ENCODE measurements around the gene INPP4B. TPM values are rescaled to one million over a fixed set of nuclear protein-coding genes. Genes with fewer than 3 reads are reported as not detected.

The INPP4B gene
- total RNA-seq, 1 experiment from 2014 or later = 3.4 TPM

DNA sequence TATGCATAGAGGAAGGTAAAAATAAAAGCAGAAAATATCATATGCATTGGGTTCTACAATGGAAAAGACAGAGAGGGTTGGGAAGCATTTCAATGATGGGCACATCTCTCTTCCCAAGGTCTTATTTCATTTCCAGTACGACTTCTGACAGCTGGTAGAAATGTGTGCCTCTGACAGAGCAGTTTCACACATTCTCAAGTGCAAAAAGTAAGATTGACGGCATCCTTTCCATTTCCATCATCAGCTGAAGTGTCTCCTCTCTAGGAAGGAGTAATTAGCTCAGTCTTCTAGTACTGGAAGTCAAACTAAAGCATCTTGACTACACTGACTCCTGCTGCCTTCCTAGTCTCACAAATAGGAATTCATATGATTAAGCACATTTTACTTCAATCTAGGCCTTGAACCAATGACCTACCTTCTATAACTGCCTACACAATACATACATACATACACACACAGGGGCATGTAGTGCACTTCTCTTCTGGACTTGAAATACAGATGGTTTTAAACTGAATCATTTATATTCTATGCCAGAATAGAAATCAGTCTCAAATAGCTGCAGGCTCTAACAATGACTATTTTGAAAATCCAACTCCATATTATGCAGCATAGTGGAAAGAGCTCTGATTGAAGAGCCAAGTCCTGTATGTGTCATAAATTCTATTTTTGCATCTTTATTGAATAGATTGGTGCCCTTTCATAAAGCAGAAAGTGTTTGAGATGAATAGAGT, 473.4 kb downstream of the INPP4B start:
- Histone ChIP-seq H3K36me3 (no peaks in the 10 kb centered on the region), H3K27ac (no peak overlapping the region), H3K9me3 (replicated peaks) (no peaks in the 10 kb centered on the region), H3K4me1 (replicated peaks) (no peaks in the 10 kb centered on the region), H3K27me3 (replicated peaks) (no peaks in the 10 kb centered on the region), H3K4me3 (no peak overlapping the region)
- DNase-seq (ENCODE audit: low read depth in 1 of 2, low spot score in 2 of 2) = no peak

- Histone ChIP-seq H3K4me1 (replicated peaks) (no peaks in the 10 kb centered on the region), H3K27ac (no peak overlapping the region), H3K36me3 (no peaks in the 10 kb centered on the region), H3K27me3 (replicated peaks) (no peaks in the 10 kb centered on the region), H3K9me3 (replicated peaks) (no peaks in the 10 kb centered on the region), H3K4me3 (no peak overlapping the region)
- DNase-seq (ENCODE audit: low read depth in 1 of 2, low spot score in 2 of 2) = no peak
Measured at GRCh38 chr4:142369141-142369540, 477.0 kb downstream of the INPP4B start.

GRCh38 chr4:142367418-142368180, 478.5 kb downstream of the INPP4B start:
- Histone ChIP-seq H3K27ac (no peak overlapping the region), H3K36me3 (no peaks in the 10 kb centered on the region), H3K4me3 (no peak overlapping the region), H3K27me3 (replicated peaks) (no peaks in the 10 kb centered on the region), H3K9me3 (replicated peaks) (no peaks in the 10 kb centered on the region), H3K4me1 (replicated peaks) (no peaks in the 10 kb centered on the region)
- DNase-seq (ENCODE audit: low read depth in 1 of 2, low spot score in 2 of 2) = no peak

GRCh38 chr4:142366769-142367181, 479.3 kb downstream of the INPP4B start:
- Histone ChIP-seq H3K27ac (no peak overlapping the region), H3K4me3 (no peak overlapping the region), H3K27me3 (replicated peaks) (no peaks in the 10 kb centered on the region), H3K4me1 (replicated peaks) (no peaks in the 10 kb centered on the region), H3K9me3 (replicated peaks) (no peaks in the 10 kb centered on the region), H3K36me3 (no peaks in the 10 kb centered on the region)
- no peak for DNase-seq (ENCODE audit: low read depth in 1 of 2, low spot score in 2 of 2)

- H3K4me3 ChIP-seq = no peak overlapping the region
- DNase-seq (ENCODE audit: low read depth in 1 of 2, low spot score in 2 of 2) = no peak
- H3K9me3 ChIP-seq (replicated peaks) = no peaks in the 10 kb centered on the region
- H3K27me3 ChIP-seq (replicated peaks) = no peaks in the 10 kb centered on the region
- H3K4me1 ChIP-seq (replicated peaks) = no peaks in the 10 kb centered on the region
- no peak overlapping the region for H3K27ac ChIP-seq
- H3K36me3 ChIP-seq = no peaks in the 10 kb centered on the region
Measured at GRCh38 chr4:142365391-142365790, 480.7 kb downstream of the INPP4B start.

GRCh38 chr4:142363686-142364085, 482.4 kb downstream of the INPP4B start:
- Histone ChIP-seq H3K4me3 (no peak overlapping the region), H3K27ac (no peak overlapping the region), H3K4me1 (replicated peaks) (no peaks in the 10 kb centered on the region), H3K9me3 (replicated peaks) (no peaks in the 10 kb centered on the region), H3K36me3 (no peaks in the 10 kb centered on the region), H3K27me3 (replicated peaks) (no peaks in the 10 kb centered on the region)
- no peak for DNase-seq (ENCODE audit: low read depth in 1 of 2, low spot score in 2 of 2)

GRCh38 chr4:142361981-142362380, 484.1 kb downstream of the INPP4B start:
- no peak overlapping the region for H3K27ac ChIP-seq
- no peak for DNase-seq (ENCODE audit: low read depth in 1 of 2, low spot score in 2 of 2)
- H3K9me3 ChIP-seq (replicated peaks) = no peaks in the 10 kb centered on the region

GRCh38 chr4:142360657-142361056, 485.4 kb downstream of the INPP4B start:
- no peak overlapping the region for H3K4me3 ChIP-seq
- no peak for DNase-seq (ENCODE audit: low read depth in 1 of 2, low spot score in 2 of 2)
- H3K27ac ChIP-seq = no peak overlapping the region
- H3K9me3 ChIP-seq (replicated peaks) = no peaks in the 10 kb centered on the region
- H3K27me3 ChIP-seq (replicated peaks) = no peaks in the 10 kb centered on the region
- no peaks in the 10 kb centered on the region for H3K36me3 ChIP-seq
- H3K4me1 ChIP-seq (replicated peaks) = no peaks in the 10 kb centered on the region

More at GRCh38 chr4:142361981-142362380, 484.1 kb downstream of the INPP4B start:
- Histone ChIP-seq H3K36me3 (no peaks in the 10 kb centered on the region), H3K27me3 (replicated peaks) (no peaks in the 10 kb centered on the region), H3K4me3 (no peak overlapping the region), H3K4me1 (replicated peaks) (no peaks in the 10 kb centered on the region)

DNA sequence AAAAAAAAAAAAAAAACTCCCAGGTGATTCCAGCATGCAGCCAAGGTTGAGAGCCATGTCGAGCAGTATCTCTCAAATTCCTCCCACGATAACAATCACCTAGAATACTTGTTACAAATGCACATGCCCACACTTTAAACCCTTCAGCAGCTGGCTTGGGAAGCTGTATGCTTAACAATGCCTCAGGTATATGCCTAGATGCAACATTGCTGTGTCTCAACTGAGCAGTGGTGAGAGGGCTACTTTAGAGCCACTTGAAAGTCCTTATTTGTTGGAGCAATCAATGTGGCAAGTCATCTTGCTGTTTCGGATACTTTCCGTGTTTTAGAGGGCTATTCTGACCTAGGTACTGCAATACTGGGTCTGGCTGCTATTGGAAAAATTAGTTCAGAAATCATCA, 487.4 kb downstream of the INPP4B start:
- Histone ChIP-seq H3K27me3 (replicated peaks) (no peaks in the 10 kb centered on the region), H3K36me3 (no peaks in the 10 kb centered on the region), H3K4me3 (no peak overlapping the region), H3K4me1 (replicated peaks) (no peaks in the 10 kb centered on the region), H3K9me3 (replicated peaks) (no peaks in the 10 kb centered on the region), H3K27ac (no peak overlapping the region)
- DNase-seq (ENCODE audit: low read depth in 1 of 2, low spot score in 2 of 2) = no peak

- no peak for DNase-seq (ENCODE audit: low read depth in 1 of 2, low spot score in 2 of 2)
- no peak overlapping the region for H3K4me3 ChIP-seq
- no peaks in the 10 kb centered on the region for H3K27me3 ChIP-seq (replicated peaks)
- H3K27ac ChIP-seq = no peak overlapping the region
- H3K4me1 ChIP-seq (replicated peaks) = no peaks in the 10 kb centered on the region
- no peaks in the 10 kb centered on the region for H3K36me3 ChIP-seq
- no peaks in the 10 kb centered on the region for H3K9me3 ChIP-seq (replicated peaks)
Measured at GRCh38 chr4:142356801-142357200, 489.3 kb downstream of the INPP4B start.

GRCh38 chr4:142356118-142356759, 489.9 kb downstream of the INPP4B start:
- no peaks in the 10 kb centered on the region for H3K4me1 ChIP-seq (replicated peaks)
- H3K4me3 ChIP-seq = no peak overlapping the region
- DNase-seq (ENCODE audit: low read depth in 1 of 2, low spot score in 2 of 2) = no peak
- H3K36me3 ChIP-seq = no peaks in the 10 kb centered on the region
- H3K27ac ChIP-seq = no peak overlapping the region
- H3K9me3 ChIP-seq (replicated peaks) = no peaks in the 10 kb centered on the region
- no peaks in the 10 kb centered on the region for H3K27me3 ChIP-seq (replicated peaks)

DNA sequence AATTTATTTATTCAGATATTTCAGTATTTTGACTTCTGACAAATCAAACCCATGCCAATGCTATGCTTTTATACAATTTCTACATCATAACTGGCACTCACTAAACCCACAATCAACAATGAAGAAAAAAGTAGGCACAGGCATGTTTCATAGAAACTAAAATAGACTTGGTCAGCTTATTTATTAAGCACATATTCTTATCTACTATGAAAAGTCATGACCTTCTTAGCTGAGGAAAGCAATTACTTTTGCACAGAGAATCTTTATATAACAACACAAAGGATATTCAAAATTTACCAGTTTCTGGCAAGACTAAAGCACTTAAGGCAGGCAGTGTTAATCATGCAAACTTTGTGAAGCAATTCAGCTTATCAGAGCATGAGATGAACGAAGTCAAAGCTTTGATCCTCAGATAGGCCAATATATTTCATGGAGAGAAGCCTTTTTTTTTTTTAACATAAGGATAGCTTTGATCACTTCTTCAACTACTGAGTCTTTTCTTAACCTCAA, 490.6 kb downstream of the INPP4B start:
- no peaks in the 10 kb centered on the region for H3K36me3 ChIP-seq
- no peaks in the 10 kb centered on the region for H3K4me1 ChIP-seq (replicated peaks)
- DNase-seq (ENCODE audit: low read depth in 1 of 2, low spot score in 2 of 2) = no peak
- no peak overlapping the region for H3K4me3 ChIP-seq
- no peaks in the 10 kb centered on the region for H3K27me3 ChIP-seq (replicated peaks)
- no peaks in the 10 kb centered on the region for H3K9me3 ChIP-seq (replicated peaks)
- no peak overlapping the region for H3K27ac ChIP-seq

DNA sequence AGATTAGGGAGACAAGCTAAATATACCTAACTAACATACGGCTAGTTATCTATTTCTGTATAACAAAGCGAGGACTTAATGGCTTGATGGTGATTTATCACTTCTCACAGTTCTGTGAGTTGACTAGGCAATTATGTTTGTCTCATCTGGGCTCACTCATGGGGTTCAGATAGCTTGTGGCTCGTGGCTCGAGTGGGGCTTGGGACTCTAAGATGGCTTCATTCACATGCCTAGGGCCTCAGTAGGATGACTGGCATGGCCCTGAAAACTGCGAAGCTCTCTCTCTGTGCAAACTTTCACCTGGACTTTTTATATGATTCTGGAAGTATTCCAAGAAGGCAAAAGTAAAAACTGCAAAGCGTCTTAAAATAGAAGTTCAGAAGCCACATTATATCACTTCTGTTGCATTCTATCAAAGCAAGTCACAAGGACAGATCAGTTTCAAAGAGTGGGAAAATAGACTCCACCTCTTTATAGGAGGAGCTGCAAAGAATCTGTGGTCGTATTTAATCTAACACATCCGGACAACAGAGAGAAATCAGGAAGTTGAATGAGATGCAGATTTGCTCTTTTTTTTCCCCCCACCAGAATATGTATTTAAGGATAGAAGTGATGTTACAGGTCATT, 491.2 kb downstream of the INPP4B start:
- H3K27ac ChIP-seq = no peak overlapping the region
- H3K27me3 ChIP-seq (replicated peaks) = no peaks in the 10 kb centered on the region
- DNase-seq (ENCODE audit: low read depth in 1 of 2, low spot score in 2 of 2) = no peak
- H3K4me1 ChIP-seq (replicated peaks) = no peaks in the 10 kb centered on the region
- no peak overlapping the region for H3K4me3 ChIP-seq
- no peaks in the 10 kb centered on the region for H3K9me3 ChIP-seq (replicated peaks)
- no peaks in the 10 kb centered on the region for H3K36me3 ChIP-seq

Measured in SJSA1 (cell line).